ENCODE data around the gene TUBA1A.

DNA sequence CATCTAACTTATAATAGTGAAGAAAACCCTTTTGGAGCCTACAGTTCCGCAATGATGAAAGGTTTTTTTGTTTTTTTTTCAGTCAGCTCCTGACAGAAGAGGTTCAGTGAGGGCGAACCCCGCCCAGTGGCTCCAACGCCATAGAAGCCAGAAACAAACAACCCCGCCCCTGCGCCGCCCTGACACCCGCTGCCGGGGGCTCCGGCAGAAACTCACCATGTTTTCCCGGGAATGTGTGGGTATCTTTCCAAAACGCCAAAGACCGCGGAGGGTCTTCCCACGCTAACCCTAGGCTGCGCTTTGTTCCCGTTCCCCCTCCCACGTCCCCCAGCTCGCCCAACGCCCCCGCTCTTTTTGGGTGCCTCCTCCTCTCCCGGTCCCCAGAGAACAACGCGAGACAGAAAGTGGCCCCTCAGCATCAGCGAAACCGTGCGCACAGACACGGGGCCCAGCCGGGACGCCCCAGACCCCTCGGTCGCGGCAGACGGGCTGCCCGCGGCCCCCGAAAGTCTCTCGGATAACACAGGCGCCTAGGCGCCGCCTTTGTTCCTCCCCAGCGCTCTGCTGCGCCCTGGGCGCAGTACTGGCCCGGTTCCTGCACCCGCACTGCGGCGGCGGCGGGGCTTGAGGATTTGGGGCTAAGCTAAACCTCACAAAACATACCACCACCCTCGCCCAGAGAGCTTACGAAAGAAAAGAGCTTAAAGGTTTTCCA is 522 bp downstream of the TUBA1A start:
- TF ChIP-seq POLR2A (IDR thresholded peaks at IDR 0.05) (no peak), EP300 (IDR thresholded peaks at IDR 0.05; ENCODE audit: low read depth) (no peak)
- TF ChIP-seq, protein P1, sequence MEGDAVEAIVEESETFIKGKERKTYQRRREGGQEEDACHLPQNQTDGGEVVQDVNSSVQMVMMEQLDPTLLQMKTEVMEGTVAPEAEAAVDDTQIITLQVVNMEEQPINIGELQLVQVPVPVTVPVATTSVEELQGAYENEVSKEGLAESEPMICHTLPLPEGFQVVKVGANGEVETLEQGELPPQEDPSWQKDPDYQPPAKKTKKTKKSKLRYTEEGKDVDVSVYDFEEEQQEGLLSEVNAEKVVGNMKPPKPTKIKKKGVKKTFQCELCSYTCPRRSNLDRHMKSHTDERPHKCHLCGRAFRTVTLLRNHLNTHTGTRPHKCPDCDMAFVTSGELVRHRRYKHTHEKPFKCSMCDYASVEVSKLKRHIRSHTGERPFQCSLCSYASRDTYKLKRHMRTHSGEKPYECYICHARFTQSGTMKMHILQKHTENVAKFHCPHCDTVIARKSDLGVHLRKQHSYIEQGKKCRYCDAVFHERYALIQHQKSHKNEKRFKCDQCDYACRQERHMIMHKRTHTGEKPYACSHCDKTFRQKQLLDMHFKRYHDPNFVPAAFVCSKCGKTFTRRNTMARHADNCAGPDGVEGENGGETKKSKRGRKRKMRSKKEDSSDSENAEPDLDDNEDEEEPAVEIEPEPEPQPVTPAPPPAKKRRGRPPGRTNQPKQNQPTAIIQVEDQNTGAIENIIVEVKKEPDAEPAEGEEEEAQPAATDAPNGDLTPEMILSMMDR (IDR thresholded peaks at IDR 0.05): no peak
